SK-N-SH (cell line): ENCODE results near the gene SPAG8. TPM values are rescaled to one million over a fixed set of nuclear protein-coding genes. Genes with fewer than 3 reads are reported as not detected.

Experiments used
- CTCF ChIA-PET: fragments of 300-600, 350-600 bp; formaldehyde crosslinking; extraction: SDS; loops from one replicate; lab custom pipeline; 2021; lab: Yijun Ruan, JAX
- POLR2A ChIA-PET: fragments of 350-600 bp; sonication (Branson Sonifier 250); formaldehyde crosslinking; extraction: SDS; loops from one replicate; lab custom pipeline; 2020; ENCODE audit warnings: antibody characterized with exemption, inconsistent platforms; lab: Yijun Ruan, JAX
- DNase-seq: peaks from one replicate; pipeline ENCODE4 v3.0.0; 2012
- H2AFZ ChIP-seq: fragments of 200-600 bp; sonication (generic); 2 replicates; pipeline ENCODE4 v1.8.1; 2016; ENCODE audit warnings: antibody characterized with exemption, mild to moderate bottlenecking, low read depth
- H3F3A ChIP-seq: fragments of 200-600 bp; sonication (generic); replicated peaks from 2 replicates; pipeline ENCODE3; 2016; ENCODE audit warnings: antibody characterized with exemption, mild to moderate bottlenecking; ENCODE audit not compliant: insufficient read depth
- H3K27ac ChIP-seq, 2 experiments: fragments of 200-500 bp in 1 of 2; fragments of 200-600 bp in 1 of 2; sonication (Bioruptor generic) in 1 of 2; sonication (generic), shearing (Covaris generic) in 1 of 2; 2 replicates each; pipeline versions ENCODE4 v1.5.1 to v1.6.1; 2014 to 2016; ENCODE audit warnings: low read depth in 2 of 2, inconsistent platforms in 1 of 2, low read length in 1 of 2, mild to moderate bottlenecking in 1 of 2, mixed read lengths in 1 of 2
- H3K27me3 ChIP-seq: fragments of 200-600 bp; sonication (generic), shearing (Covaris generic); 2 replicates; pipeline ENCODE4 v1.6.1; 2016; ENCODE audit warnings: mixed run types; ENCODE audit not compliant: insufficient read depth
- H3K36me3 ChIP-seq, 2 experiments: fragments of 200-500 bp in 1 of 2; fragments of 200-600 bp in 1 of 2; sonication (Bioruptor generic) in 1 of 2; sonication (generic) in 1 of 2; replicated peaks in 1 of 2; 2 replicates each; pipeline versions ENCODE3 to v1.5.1; 2014 to 2016; ENCODE audit warnings: low read length in 1 of 2, mild to moderate bottlenecking in 1 of 2; ENCODE audit not compliant: insufficient read depth in 2 of 2, control insufficient read depth in 1 of 2
- H3K4me1 ChIP-seq, 2 experiments: fragments of 200-500 bp in 1 of 2; fragments of 200-600 bp in 1 of 2; sonication (Bioruptor generic) in 1 of 2; sonication (generic), shearing (Covaris generic) in 1 of 2; 2 replicates each; pipeline versions ENCODE4 v1.5.1 to v1.6.1; 2014 to 2016; ENCODE audit warnings: low read depth in 1 of 2, low read length in 1 of 2, mixed run types in 1 of 2; ENCODE audit not compliant: insufficient read depth in 2 of 2, control insufficient read depth in 1 of 2
- H3K4me2 ChIP-seq: fragments of 200-600 bp; sonication (generic), shearing (Covaris generic); 2 replicates; pipeline ENCODE4 v1.6.1; 2017; ENCODE audit warnings: mixed run types
- H3K4me3 ChIP-seq, 2 experiments: fragments of 200-500 bp in 1 of 2; fragments of 200-600 bp in 1 of 2; sonication (Bioruptor generic) in 1 of 2; sonication (generic), shearing (Covaris generic) in 1 of 2; 2 replicates each; pipeline versions ENCODE4 v1.5.1 to v1.8.1; 2014 to 2016; ENCODE audit warnings: low read depth in 2 of 2, inconsistent platforms in 1 of 2, low read length in 1 of 2, mild to moderate bottlenecking in 1 of 2, mixed read lengths in 1 of 2, moderate library complexity in 1 of 2
- H3K79me2 ChIP-seq: fragments of 200-600 bp; sonication (generic); 2 replicates; pipeline ENCODE4 v1.8.1; 2017; ENCODE audit warnings: mild to moderate bottlenecking; ENCODE audit not compliant: insufficient read depth
- H3K9ac ChIP-seq: fragments of 200-600 bp; sonication (generic); 2 replicates; pipeline ENCODE4 v1.6.1; 2017; ENCODE audit warnings: mixed run types
- H3K9me2 ChIP-seq: fragments of 200-600 bp; sonication (generic); 2 replicates; pipeline ENCODE4 v1.6.1; 2017; ENCODE audit warnings: mixed run types
- H3K9me3 ChIP-seq: fragments of 200-600 bp; sonication (generic); 2 replicates; pipeline ENCODE4 v1.6.1; 2017; ENCODE audit warnings: mixed run types, mild to moderate bottlenecking, moderate library complexity
- H4K20me1 ChIP-seq: fragments of 200-600 bp; sonication (generic); 2 replicates; pipeline ENCODE4 v1.6.1; 2017; ENCODE audit warnings: mild to moderate bottlenecking, mixed run types; ENCODE audit not compliant: insufficient read depth
- ELF1 ChIP-seq: IDR thresholded peaks from 2 replicates; pipeline ENCODE4 v1.4.0; 2012
- EP300 ChIP-seq, 2 experiments: IDR thresholded peaks; 2 replicates each; pipeline versions ENCODE4 v1.4.0 to v1.6.1; 2012; ENCODE audit warnings: borderline replicate concordance in 1 of 2, low read depth in 1 of 2, low read length in 1 of 2
- FOXJ3 ChIP-seq: sonication (generic); formaldehyde crosslinking; IDR thresholded peaks from 2 replicates; pipeline ENCODE4 v1.5.1; 2020; ENCODE audit warnings: mild to moderate bottlenecking, missing genetic modification reagents
- FOXM1 ChIP-seq: IDR thresholded peaks from 2 replicates; pipeline ENCODE4 v1.4.0; 2012; ENCODE audit warnings: low read depth, mild to moderate bottlenecking
- GATA2 ChIP-seq: sonication (generic); formaldehyde crosslinking; IDR thresholded peaks from 2 replicates; pipeline ENCODE4 v1.5.0; 2020; ENCODE audit warnings: mild to moderate bottlenecking, missing genetic modification reagents
- PBX3 ChIP-seq: IDR thresholded peaks from 2 replicates; pipeline ENCODE4; 2012
- POLR2AphosphoS5 ChIP-seq: IDR thresholded peaks from 2 replicates; pipeline ENCODE4 v1.6.1; 2012; ENCODE audit warnings: low read depth, low read length
- RAD21 ChIP-seq: IDR thresholded peaks from 2 replicates; pipeline ENCODE4 v1.6.1; 2012; ENCODE audit warnings: mild to moderate bottlenecking, low read length
- RCOR1 ChIP-seq: fragments of 150-350 bp; IDR thresholded peaks from 2 replicates; pipeline ENCODE4 v1.6.1; 2017; ENCODE audit warnings: antibody characterized with exemption, low read length
- RFX5 ChIP-seq: IDR thresholded peaks from 2 replicates; pipeline ENCODE4 v1.6.1; 2012; ENCODE audit warnings: mild to moderate bottlenecking, improper control_type of control experiment, low read length
- RXRA ChIP-seq: IDR thresholded peaks from 2 replicates; pipeline ENCODE4 v1.4.0; 2012; ENCODE audit warnings: low read depth, mild to moderate bottlenecking, borderline replicate concordance
- SIN3A ChIP-seq: IDR thresholded peaks from 2 replicates; pipeline ENCODE4 v1.6.1; 2012; ENCODE audit warnings: low read depth, mild to moderate bottlenecking, low read length, moderate library complexity, borderline replicate concordance
- SMC3 ChIP-seq: IDR thresholded peaks from 2 replicates; pipeline ENCODE4 v1.6.1; 2012; ENCODE audit warnings: low read depth, low read length, improper control_type of control experiment
- WGBS: methylation state at CpG from one replicate; pipeline ENCODE4 v1.1.6; 2017; ENCODE audit warnings: low lambda C conversion rate; 5-methylcytosine and 5-hydroxymethylcytosine counted together
- polyA plus RNA-seq, 3 experiments: library from polyadenylated mRNA; depleted of rRNA; stranded (reverse); fragments of >200 nt; gene quantifications; 2 replicates each; pipeline ENCODE4 v1.2.3, GENCODE V29; 2012
- TF ChIP-seq, protein P1 (sequence below): fragments of 200-600 bp; sonication (generic); IDR thresholded peaks from 2 replicates; pipeline ENCODE4 v1.6.1; 2017; ENCODE audit warnings: antibody characterized with exemption, mild to moderate bottlenecking, moderate library complexity

The SPAG8 gene
- polyA plus RNA-seq, 1 of the 3 experiments (the other 2 are of a cell fraction) = 1.5 TPM

GRCh38 chr9:35781066-35781465, 31.0 kb downstream of the SPAG8 start:
- WGBS = 81% methylated on average over 2 of the region's 2 CpGs
- no peaks in the 10 kb centered on the region for H3K27me3 ChIP-seq
- no peak overlapping the region for H3K4me2 ChIP-seq
- no peaks in the 10 kb centered on the region for H3K36me3 ChIP-seq
- no peaks in the 10 kb centered on the region for H3K79me2 ChIP-seq
- TF ChIP-seq GATA2 (CRISPR knock-in tag) (no peak), ELF1 (no peak), FOXJ3 (CRISPR knock-in tag) (no peak)
- H3K4me1 ChIP-seq = no peaks in the 10 kb centered on the region
- no peak overlapping the region for H3K4me3 ChIP-seq
- ChIA-PET CTCF (interaction anchor here (0.6 to 1.1 kb wide), 3 partner anchors 8 to 75 kb away, joined by 3 read pairs; no protein-coding TSS in a partner anchor), POLR2A (no interaction called here)
- DNase-seq = no peak
- H3F3A ChIP-seq = no peaks in the 10 kb centered on the region
- no peak overlapping the region for H2AFZ ChIP-seq
- no peak overlapping the region for H3K9ac ChIP-seq
- no peaks in the 10 kb centered on the region for H3K9me3 ChIP-seq
- H3K9me2 ChIP-seq = no peaks in the 10 kb centered on the region
- no peak overlapping the region for H3K27ac ChIP-seq
- H4K20me1 ChIP-seq = no peaks in the 10 kb centered on the region

DNA sequence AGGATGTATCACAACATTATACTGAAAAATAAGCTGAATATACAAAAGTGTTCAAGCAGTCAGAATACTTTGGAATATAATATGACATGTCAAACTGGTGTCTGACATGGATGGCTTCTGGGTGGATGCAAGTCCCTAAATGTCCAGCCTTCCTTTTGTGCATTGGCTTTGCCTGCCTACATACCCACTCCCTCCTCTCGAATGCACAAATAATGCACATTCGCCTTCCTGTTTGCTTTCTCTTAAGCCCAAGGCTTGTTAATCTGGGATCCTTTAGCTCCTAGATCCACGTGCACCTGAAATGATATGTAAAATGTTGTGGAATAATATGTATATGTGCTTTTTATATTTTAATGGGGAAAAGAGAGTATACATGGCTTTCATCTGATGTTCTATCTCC, 33.6 kb downstream of the SPAG8 start:
- Histone ChIP-seq H3K9ac (no peak overlapping the region), H3K27me3 (no peaks in the 10 kb centered on the region), H3K4me1 (no peaks in the 10 kb centered on the region; a peak in 1 of 4 replicates), H3K36me3 (no peaks in the 10 kb centered on the region), H3K9me3 (no peaks in the 10 kb centered on the region), H3F3A (no peaks in the 10 kb centered on the region), H3K4me3 (no peak overlapping the region), H3K4me2 (no peak overlapping the region), H3K79me2 (no peaks in the 10 kb centered on the region), H2AFZ (no peak overlapping the region), H4K20me1 (no peaks in the 10 kb centered on the region), H3K27ac (no peak overlapping the region), H3K9me2 (no peaks in the 10 kb centered on the region)
- 94% methylated on average over 3 of the region's 3 CpGs for WGBS
- ChIA-PET CTCF (interaction anchor here (0.6 to 2.0 kb wide), 7 partner anchors 9 to 175 kb away, joined by 3 to 24 read pairs (median 3); partner anchors contain the start of genes CREB3 and TLN1), POLR2A (no interaction called here)
- TF ChIP-seq RCOR1 = no peak
- DNase-seq = no peak

DNA sequence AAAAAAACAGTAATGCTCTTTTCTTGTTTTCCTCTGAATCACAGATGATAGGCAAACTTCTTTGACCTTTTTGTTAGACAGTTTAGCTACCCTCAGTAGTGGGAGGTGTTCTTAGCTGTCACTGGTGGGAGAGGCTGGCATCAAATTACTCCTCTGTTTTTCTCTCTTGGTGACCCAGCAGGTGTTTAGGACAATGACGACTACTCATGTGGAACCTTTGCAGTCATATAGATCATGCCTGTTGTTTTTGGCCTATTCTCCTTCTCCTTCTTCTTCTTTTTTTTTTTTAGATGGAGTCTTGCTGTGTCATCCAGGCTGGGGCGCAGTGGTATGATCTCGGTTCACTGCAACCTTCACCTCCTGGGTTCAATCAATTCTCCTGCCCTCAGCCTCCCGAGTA, 36.0 kb downstream of the SPAG8 start:
- Histone ChIP-seq H3K9me3 (no peaks in the 10 kb centered on the region), H3K36me3 (no peaks in the 10 kb centered on the region), H3K9me2 (no peaks in the 10 kb centered on the region), H4K20me1 (no peaks in the 10 kb centered on the region), H2AFZ (no peak overlapping the region), H3K4me3 (no peak overlapping the region), H3K4me1 (peaks cover 2 to 4% of the 10 kb centered on the region in 2 experiments; a peak in 3 of 4 replicates), H3K27ac (no peak overlapping the region), H3K4me2 (no peak overlapping the region), H3K27me3 (no peaks in the 10 kb centered on the region), H3K9ac (no peak overlapping the region), H3K79me2 (no peaks in the 10 kb centered on the region), H3F3A (no peaks in the 10 kb centered on the region)
- ChIA-PET POLR2A (no interaction called here), CTCF (interaction anchor here (1.3 to 3.3 kb wide), 5 partner anchors 14 to 169 kb away, joined by 3 to 16 read pairs (median 6); no protein-coding TSS in a partner anchor)
- DNase-seq = no peak
- 94% methylated on average over 4 of the region's 4 CpGs for WGBS
- no peak for TF ChIP-seq POLR2AphosphoS5
- no peak for TF ChIP-seq SMC3
- TF ChIP-seq SIN3A = no peak
- no peak for TF ChIP-seq RFX5
- TF ChIP-seq FOXM1 = no peak
- TF ChIP-seq, protein P1, sequence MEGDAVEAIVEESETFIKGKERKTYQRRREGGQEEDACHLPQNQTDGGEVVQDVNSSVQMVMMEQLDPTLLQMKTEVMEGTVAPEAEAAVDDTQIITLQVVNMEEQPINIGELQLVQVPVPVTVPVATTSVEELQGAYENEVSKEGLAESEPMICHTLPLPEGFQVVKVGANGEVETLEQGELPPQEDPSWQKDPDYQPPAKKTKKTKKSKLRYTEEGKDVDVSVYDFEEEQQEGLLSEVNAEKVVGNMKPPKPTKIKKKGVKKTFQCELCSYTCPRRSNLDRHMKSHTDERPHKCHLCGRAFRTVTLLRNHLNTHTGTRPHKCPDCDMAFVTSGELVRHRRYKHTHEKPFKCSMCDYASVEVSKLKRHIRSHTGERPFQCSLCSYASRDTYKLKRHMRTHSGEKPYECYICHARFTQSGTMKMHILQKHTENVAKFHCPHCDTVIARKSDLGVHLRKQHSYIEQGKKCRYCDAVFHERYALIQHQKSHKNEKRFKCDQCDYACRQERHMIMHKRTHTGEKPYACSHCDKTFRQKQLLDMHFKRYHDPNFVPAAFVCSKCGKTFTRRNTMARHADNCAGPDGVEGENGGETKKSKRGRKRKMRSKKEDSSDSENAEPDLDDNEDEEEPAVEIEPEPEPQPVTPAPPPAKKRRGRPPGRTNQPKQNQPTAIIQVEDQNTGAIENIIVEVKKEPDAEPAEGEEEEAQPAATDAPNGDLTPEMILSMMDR = no peak
- TF ChIP-seq PBX3 = no peak
- no peak for TF ChIP-seq EP300 (IDR thresholded peaks at IDR 0.05; ENCODE audit: borderline replicate concordance in 1 of 2, low read depth in 1 of 2, low read length in 1 of 2)
- no peak for TF ChIP-seq RXRA
- TF ChIP-seq RAD21 = no peak
- no peak for TF ChIP-seq ELF1
